ENCODE measurements around the gene FOXK2. TPM values are rescaled to one million over a fixed set of nuclear protein-coding genes. Genes with fewer than 3 reads are reported as not detected.

The FOXK2 gene
- 36.1 and 42.7 TPM in 2 replicates for total RNA-seq

GRCh38 chr17:82518826-82519810 lies at the start of gene FOXK2:
FOXK2 (plus strand) TSS chr17:82519732; CDS start chr17:82519889, 157 bp downstream.

DNA sequence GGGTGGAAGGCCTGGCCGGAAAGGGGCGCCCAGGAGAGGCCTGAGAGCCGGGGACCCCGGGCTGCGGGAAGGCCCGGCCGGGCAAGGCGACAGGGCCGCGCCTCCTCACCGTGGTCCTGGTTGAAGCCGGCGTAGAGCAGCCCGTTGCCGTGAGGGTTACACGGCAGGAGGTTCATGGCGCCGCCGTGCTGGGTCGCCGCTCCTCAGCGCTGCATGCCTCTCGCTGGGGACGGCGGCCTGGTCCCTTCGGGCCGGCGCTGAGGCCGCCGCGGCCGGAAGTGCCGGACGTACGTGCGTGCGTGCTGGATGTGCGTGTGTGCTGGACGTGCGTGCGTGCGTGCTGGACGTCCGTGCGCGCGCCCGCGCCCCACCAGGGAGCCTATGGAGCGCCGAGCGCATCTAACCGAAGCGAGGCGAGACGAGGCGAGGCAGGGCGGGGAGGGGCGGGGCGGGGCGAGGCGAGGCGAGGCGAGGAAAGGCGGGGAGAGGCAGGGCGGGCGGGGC lies 128.7 kb downstream of the FOXK2 start, which contains the start of gene WDR45B:
TSS of gene WDR45B (minus strand) at position 280 of the 504 bp plus-strand sequence. CDS start at position 176, 104 bp downstream.

Other genes starting within 250 kb of the FOXK2 start
- 51.4 and 65.6 TPM in 2 replicates for gene CSNK1D, start 246.0 kb upstream of the FOXK2 start, total RNA-seq
- not detected in 2 replicates for gene CD7, start 202.1 kb upstream of the FOXK2 start, total RNA-seq
- gene SECTM1, start 186.0 kb upstream of the FOXK2 start, total RNA-seq, result 0.65 and 11.0 TPM in 2 replicates
- gene TEX19, start 160.5 kb upstream of the FOXK2 start, total RNA-seq, result under 0.01 and 0.11 TPM in 2 replicates
- gene UTS2R, start 148.0 kb upstream of the FOXK2 start, total RNA-seq, result not detected in 2 replicates
- gene HEXD, start 101.4 kb upstream of the FOXK2 start, total RNA-seq, result 15.2 and 27.9 TPM in 2 replicates
- gene OGFOD3, start 101.1 kb upstream of the FOXK2 start, total RNA-seq, result 38.5 and 39.5 TPM in 2 replicates
- 61.7 and 67.1 TPM in 2 replicates for gene CYBC1, start 69.0 kb upstream of the FOXK2 start, total RNA-seq
- 65.6 and 65.7 TPM in 2 replicates for gene NARF, start 61.0 kb upstream of the FOXK2 start, total RNA-seq
- gene WDR45B, start 128.7 kb downstream of the FOXK2 start, total RNA-seq, result 51.4 and 52.2 TPM in 2 replicates
- 15.6 and 25.5 TPM in 2 replicates for gene RAB40B, start 179.0 kb downstream of the FOXK2 start, total RNA-seq
- 10.0 and 19.2 TPM in 2 replicates for gene FN3KRP, start 197.0 kb downstream of the FOXK2 start, total RNA-seq
- 0.11 and 0.79 TPM in 2 replicates for gene FN3K, start 215.9 kb downstream of the FOXK2 start, total RNA-seq
- 114 and 131 TPM in 2 replicates for gene TBCD, start 232.3 kb downstream of the FOXK2 start, total RNA-seq

Measured in placental epithelial cell (primary cell).